ENCODE data around the gene RAB3GAP2. TPM values are rescaled to one million over a fixed set of nuclear protein-coding genes. Genes with fewer than 3 reads are reported as not detected.
A peak's percentile ranks its signal among the peaks of the same experiment; 100 is the strongest.
"Not testable (repeated sequence)": the region's sequence is repeated elsewhere in the genome, so short reads cannot be mapped to it uniquely, and the experiment has no call there.

The RAB3GAP2 gene
- total and polyA plus RNA-seq, 2 donors (not counting 1 experiment from before 2014, with no cell fraction given) = 16.9 to 70.5 TPM

GRCh38 chr1:220259756-220260155 lies 12.5 kb downstream of the RAB3GAP2 start:
- H3K4me3 ChIP-seq (ENCODE audit: control extremely low read depth in 1 of 5, extremely low read depth in 1 of 5, insufficient read depth in 1 of 5, low read depth in 2 of 5, low read length in 4 of 5); H3K27me3 ChIP-seq (replicated peaks in 1 of 4; ENCODE audit: control extremely low read depth in 1 of 4, control insufficient read depth in 3 of 4, insufficient read depth in 4 of 4, low read length in 3 of 4); H3K9ac ChIP-seq (ENCODE audit: low read length); H3K4me2 ChIP-seq (replicated peaks; ENCODE audit: low read depth, low read length, poor library complexity, severe bottlenecking); POLR2A ChIA-PET; ATAC-seq (ENCODE audit: low read depth); H3K36me3 ChIP-seq (replicated peaks in 1 of 2; ENCODE audit: control extremely low read depth in 1 of 2, control insufficient read depth in 1 of 2, extremely low read depth in 1 of 2, insufficient read depth in 2 of 2, low read length in 1 of 2); H3K4me1 ChIP-seq (ENCODE audit: control insufficient read depth in 2 of 2, insufficient read depth in 2 of 2, low read length in 2 of 2); DNase-seq; H2AFZ ChIP-seq (ENCODE audit: insufficient read depth, low read depth, low read length, poor library complexity, severe bottlenecking); H3K4me3 Mint-ChIP-seq; intact Hi-C loops (cut with micrococcal nuclease); CTCF ChIA-PET; H3K9me3 ChIP-seq (ENCODE audit: control extremely low read depth in 1 of 3, control insufficient read depth in 2 of 3, insufficient read depth in 1 of 3, low read length in 2 of 3); H3K27ac ChIP-seq (ENCODE audit: low read length in 2 of 2); H3K27me3 Mint-ChIP-seq; H3K27ac Mint-ChIP-seq: not testable (repeated sequence)
- Histone ChIP-seq H4K20me1 (ENCODE audit: control insufficient read depth, insufficient read depth, low read length, poor library complexity, severe bottlenecking) (peaks cover 13% of the 10 kb centered on the region), H3K79me2 (ENCODE audit: control insufficient read depth, insufficient read depth, low read length) (peaks cover 60% of the 10 kb centered on the region)
- H3K9me3 Mint-ChIP-seq (ENCODE audit: insufficient read depth) = peaks cover 10% of the 10 kb centered on the region
- peaks cover 51% of the 10 kb centered on the region for H3K4me1 Mint-ChIP-seq

- Histone ChIP-seq H3K27ac (ENCODE audit: low read length in 2 of 2) (peak overlapping the region in 1 of 2 donors; percentile 56), H3K79me2 (ENCODE audit: control insufficient read depth, insufficient read depth, low read length) (peaks cover 55% of the 10 kb centered on the region), H3K4me1 (ENCODE audit: control insufficient read depth in 2 of 2, insufficient read depth in 2 of 2, low read length in 2 of 2) (peaks cover 3 to 13% of the 10 kb centered on the region in 2 donors)
- peak overlapping the region; percentile 38 for H3K27ac Mint-ChIP-seq
- H3K9ac ChIP-seq (ENCODE audit: low read length); POLR2A ChIA-PET; intact Hi-C loops (cut with micrococcal nuclease); ATAC-seq (ENCODE audit: low read depth); H3K27me3 ChIP-seq (replicated peaks in 1 of 4; ENCODE audit: control extremely low read depth in 1 of 4, control insufficient read depth in 3 of 4, insufficient read depth in 4 of 4, low read length in 3 of 4); H2AFZ ChIP-seq (ENCODE audit: insufficient read depth, low read depth, low read length, poor library complexity, severe bottlenecking); H3K4me2 ChIP-seq (replicated peaks; ENCODE audit: low read depth, low read length, poor library complexity, severe bottlenecking); DNase-seq; H4K20me1 ChIP-seq (ENCODE audit: control insufficient read depth, insufficient read depth, low read length, poor library complexity, severe bottlenecking); H3K9me3 ChIP-seq (ENCODE audit: control extremely low read depth in 1 of 3, control insufficient read depth in 2 of 3, insufficient read depth in 1 of 3, low read length in 2 of 3); H3K4me3 Mint-ChIP-seq; H3K36me3 ChIP-seq (replicated peaks in 1 of 2; ENCODE audit: control extremely low read depth in 1 of 2, control insufficient read depth in 1 of 2, extremely low read depth in 1 of 2, insufficient read depth in 2 of 2, low read length in 1 of 2); H3K27me3 Mint-ChIP-seq; H3K4me3 ChIP-seq (ENCODE audit: control extremely low read depth in 1 of 5, extremely low read depth in 1 of 5, insufficient read depth in 1 of 5, low read depth in 2 of 5, low read length in 4 of 5): not testable (repeated sequence)
- CTCF ChIA-PET = interaction anchor here (1.2 to 1.6 kb wide), 2 partner anchors 24 to 37 kb away, joined by 3 to 4 read pairs; no protein-coding TSS in a partner anchor
- peaks cover 13% of the 10 kb centered on the region for H3K9me3 Mint-ChIP-seq (ENCODE audit: insufficient read depth)
- H3K4me1 Mint-ChIP-seq = peaks cover 66% of the 10 kb centered on the region
- WGBS (ENCODE audit: insufficient coverage) = no CpG with 5 or more reads among the region's 3 CpGs
Measured at GRCh38 chr1:220256194-220256593, 16.1 kb downstream of the RAB3GAP2 start.

Measured in B cell (primary cell).